HepG2 (cell line): ENCODE data around the gene ART3. TPM values are rescaled to one million over a fixed set of nuclear protein-coding genes. Genes with fewer than 3 reads are reported as not detected.

ENCODE experiments used
- ATF6 ChIP-seq: sonication (generic); formaldehyde crosslinking; conservative IDR thresholded peaks from 2 replicates; pipeline ENCODE4 v1.4.0; 2020; ENCODE audit warnings: missing genetic modification reagents
- ATF7-NPFF ChIP-seq: sonication (generic); formaldehyde crosslinking; IDR thresholded peaks from 2 replicates; pipeline ENCODE4 v1.8.1; 2023; ENCODE audit warnings: mild to moderate bottlenecking, low read depth, missing genetic modification reagents, moderate library complexity
- ESRRA ChIP-seq: sonication (generic); formaldehyde crosslinking; IDR thresholded peaks from 2 replicates; pipeline ENCODE4 v1.5.1; 2020; ENCODE audit warnings: mild to moderate bottlenecking, low read depth, missing genetic modification reagents
- ETS1 ChIP-seq: sonication (generic); formaldehyde crosslinking; IDR thresholded peaks from 2 replicates; pipeline ENCODE4 v1.4.0; 2020; ENCODE audit warnings: missing genetic modification reagents
- GABPA ChIP-seq, 2 experiments: IDR thresholded peaks; 2 replicates each; pipeline ENCODE4 v1.6.1; 2011 to 2016; ENCODE audit warnings: low read depth in 2 of 2, low read length in 1 of 2, missing biosample characterization in 1 of 2, missing genetic modification characterization in 1 of 2
- GATAD2A ChIP-seq: IDR thresholded peaks from 2 replicates; pipeline ENCODE4 v1.6.1; 2016
- GZF1 ChIP-seq: sonication (generic); formaldehyde crosslinking; IDR thresholded peaks from 2 replicates; pipeline ENCODE4 v1.5.1; 2020; ENCODE audit warnings: mild to moderate bottlenecking, missing genetic modification reagents
- HHEX ChIP-seq: IDR thresholded peaks from 2 replicates; pipeline ENCODE4 v1.6.1; 2016; ENCODE audit warnings: control low read depth
- HINFP ChIP-seq: sonication (generic); formaldehyde crosslinking; IDR thresholded peaks from 2 replicates; pipeline ENCODE4 v1.4.0; 2020; ENCODE audit warnings: low read depth, mild to moderate bottlenecking, missing genetic modification reagents
- JUNB ChIP-seq: sonication (generic); formaldehyde crosslinking; IDR thresholded peaks from 2 replicates; pipeline ENCODE4 v1.8.0; 2022; ENCODE audit warnings: missing genetic modification reagents, mild to moderate bottlenecking, borderline replicate concordance
- MAX ChIP-seq: IDR thresholded peaks from 2 replicates; pipeline ENCODE4 v1.6.1; 2012; ENCODE audit warnings: inconsistent platforms
- NR2C2 ChIP-seq: sonication (generic); formaldehyde crosslinking; IDR thresholded peaks from 2 replicates; pipeline ENCODE4 v1.4.0; 2020; ENCODE audit warnings: missing genetic modification reagents, mild to moderate bottlenecking, moderate library complexity, borderline replicate concordance
- NR2F1 ChIP-seq, 2 experiments: fragments of 450-650 bp in 1 of 2; formaldehyde crosslinking in 1 of 2; IDR thresholded peaks; 2 replicates each; pipeline versions ENCODE4 v1.5.0 to v1.6.1; 2016 to 2020; ENCODE audit warnings: mild to moderate bottlenecking in 1 of 2, missing compliant biosample characterization in 1 of 2, missing genetic modification reagents in 1 of 2, moderate library complexity in 1 of 2
- PHF21A ChIP-seq: sonication (generic); formaldehyde crosslinking; IDR thresholded peaks from 2 replicates; pipeline ENCODE4 v1.5.0; 2020; ENCODE audit warnings: mild to moderate bottlenecking, missing genetic modification reagents
- PPARG ChIP-seq: conservative IDR thresholded peaks from 2 replicates; pipeline ENCODE4 v1.6.1; 2016; ENCODE audit warnings: missing biosample characterization, missing genetic modification reagents
- RARA ChIP-seq: IDR thresholded peaks from 2 replicates; pipeline ENCODE4 v1.6.1; 2016; ENCODE audit warnings: missing genetic modification reagents, missing compliant biosample characterization
- SNAPC2 ChIP-seq: sonication (generic); formaldehyde crosslinking; IDR thresholded peaks from 2 replicates; pipeline ENCODE4 v1.8.1; 2022; ENCODE audit warnings: mild to moderate bottlenecking, missing genetic modification reagents
- TARDBP ChIP-seq: sonication (generic); formaldehyde crosslinking; IDR thresholded peaks from 2 replicates; pipeline ENCODE4 v1.8.0; 2022; ENCODE audit warnings: mild to moderate bottlenecking, missing genetic modification reagents
- ZNF275 ChIP-seq: sonication (generic); formaldehyde crosslinking; IDR thresholded peaks from 2 replicates; pipeline ENCODE4 v1.8.0; 2022; ENCODE audit warnings: missing genetic modification reagents, mild to moderate bottlenecking, inconsistent platforms, borderline replicate concordance
- ZNF552 ChIP-seq: sonication (generic); formaldehyde crosslinking; IDR thresholded peaks from 2 replicates; pipeline ENCODE4 v1.9.0; 2022; ENCODE audit warnings: missing genetic modification reagents, mild to moderate bottlenecking, borderline replicate concordance
- ZNF800 ChIP-seq: sonication (generic); formaldehyde crosslinking; IDR thresholded peaks from 2 replicates; pipeline ENCODE4 v1.4.0; 2020; ENCODE audit warnings: missing genetic modification reagents
- polyA plus RNA-seq, 8 experiments: library from polyadenylated mRNA; depleted of rRNA in 3 of 8; stranded (reverse) in 7 of 8; unstranded in 1 of 8; fragments of >200 nt; fragmentation: Illumina TruSeq in 4 of 8; extraction: Trizol in 4 of 8; gene quantifications; 2 replicates each; pipeline versions ENCODE4 v1.2.1 to v1.2.3, GENCODE V29; 2011 to 2016; ENCODE audit warnings: low read depth in 4 of 8, missing spikeins in 1 of 8, mixed read lengths in 1 of 8; ENCODE audit not compliant: insufficient read depth in 1 of 8
- total RNA-seq, 5 experiments: library from RNA; depleted of rRNA; stranded (reverse); fragments of >200 nt; fragmentation: Illumina TruSeq; extraction: Trizol; gene quantifications; 2 replicates each; pipeline ENCODE4 v1.2.3, GENCODE V29; 2016; ENCODE audit warnings: low read depth in 1 of 5

Gene ART3
- total and polyA plus RNA-seq, 2 of the 13 experiments (the other 11 are each of a cell fraction or from before 2014, with no cell fraction given): not detected

- TF ChIP-seq HINFP (CRISPR knock-in tag) (peak; percentile 90), ZNF552 (CRISPR knock-in tag) (peak; percentile 78; the same call in 1 of the 2 replicates), ESRRA (CRISPR knock-in tag) (no peak; the same call in 1 of the 2 replicates), TARDBP (CRISPR knock-in tag) (peak; percentile 97), MAX (peak; percentile 89), NR2F1 (CRISPR knock-in tag; IDR thresholded peaks at IDR 0.05) (0 out of 4 replicates have a peak, but pooled peaks of 1 of the 2 experiments have one; percentile 28), GATAD2A (CRISPR knock-in tag) (peak; percentile 87), ATF7-NPFF (peak; percentile 91), ZNF800 (CRISPR knock-in tag) (peak; percentile 43; the same call in 1 of the 2 replicates), GZF1 (CRISPR knock-in tag) (no peak), ZNF275 (CRISPR knock-in tag) (0 out of 2 replicates have a peak, but pooled peaks have one; percentile 75), RARA (CRISPR knock-in tag) (peak; percentile 24; the same call in 1 of the 2 replicates), ETS1 (CRISPR knock-in tag) (no peak), SNAPC2 (CRISPR knock-in tag) (peak; percentile 78; the same call in 1 of the 2 replicates), HHEX (CRISPR knock-in tag) (no peak), JUNB (no peak), PHF21A (peak; percentile 91), ATF6 (CRISPR knock-in tag) (no peak), GABPA (IDR thresholded peaks at IDR 0.05; ENCODE audit: low read depth, low read length) (peak; percentile 95), GABPA (CRISPR knock-in tag; IDR thresholded peaks at IDR 0.05; ENCODE audit: low read depth) (peak; percentile 98), NR2C2 (CRISPR knock-in tag) (peak; percentile 81; the same call in 1 of the 2 replicates), PPARG (0 out of 2 replicates have a peak, but pooled peaks have one; percentile 41)
Measured at GRCh38 chr4:76148142-76148865, 73.8 kb downstream of the ART3 start, which contains the start of gene NUP54 (continued).
